Suprapubic skin (tissue), 4 donors: ENCODE measurements around the gene CCDC27. TPM values are rescaled to one million over a fixed set of nuclear protein-coding genes. Genes with fewer than 3 reads are reported as not detected.

Source experiments
- DNase-seq, 2 donors: peaks; one replicate each; pipeline ENCODE4 v3.0.0-alpha.2; 2019; ENCODE audit warnings: low spot score in 2 of 2
- H3K27ac ChIP-seq: fragments of 200-600 bp; sonication (generic); one replicate; pipeline ENCODE4 v1.5.1; 2019
- H3K27me3 ChIP-seq: fragments of 200-600 bp; sonication (generic); one replicate; pipeline ENCODE4 v1.5.1; 2019
- H3K36me3 ChIP-seq: fragments of 200-600 bp; sonication (generic); one replicate; pipeline ENCODE4 v1.5.1; 2019
- H3K4me1 ChIP-seq: fragments of 200-600 bp; sonication (generic); one replicate; pipeline ENCODE4 v1.5.1; 2019
- H3K4me3 ChIP-seq: fragments of 200-600 bp; sonication (generic); one replicate; pipeline ENCODE4 v1.5.1; 2019; ENCODE audit warnings: mild to moderate bottlenecking
- H3K9me3 ChIP-seq: fragments of 200-600 bp; sonication (generic); one replicate; pipeline ENCODE4 v1.5.1; 2019
- EP300 ChIP-seq: sonication (generic); formaldehyde crosslinking; IDR thresholded peaks from one replicate; pipeline ENCODE4 v1.6.1; 2017; ENCODE audit warnings: antibody characterized with exemption
- POLR2A ChIP-seq, 2 donors: fragments of 450-650 bp; IDR thresholded peaks; one replicate each; pipeline ENCODE4 v1.6.1; 2017; ENCODE audit warnings: antibody characterized with exemption in 2 of 2, mild to moderate bottlenecking in 2 of 2, moderate library complexity in 2 of 2
- POLR2AphosphoS5 ChIP-seq, 3 donors: sonication (generic); formaldehyde crosslinking; IDR thresholded peaks; one replicate each; pipeline ENCODE4 v1.6.1; 2017; ENCODE audit warnings: antibody characterized with exemption in 3 of 3
- WGBS: methylation state at CpG from one replicate; pipeline ENCODE4 v1.1.5; 2018; 5-methylcytosine and 5-hydroxymethylcytosine counted together
- total RNA-seq, 4 donors: library from RNA; depleted of rRNA; stranded (reverse); fragments of >200 nt; gene quantifications; one replicate each; pipeline ENCODE4 v1.1.0, GENCODE V29; 2016
- TF ChIP-seq, protein P1 (sequence below), 2 donors: fragments of 200-600 bp in 1 of 2; fragments of 450-650 bp in 1 of 2; sonication (generic) in 1 of 2; IDR thresholded peaks; one replicate each; pipeline ENCODE4 v1.5.1; 2016 to 2019; ENCODE audit warnings: antibody characterized with exemption in 2 of 2, mild to moderate bottlenecking in 1 of 2, moderate library complexity in 1 of 2

The CCDC27 gene
- total RNA-seq, 4 donors from 2014 or later: not detected

DNA sequence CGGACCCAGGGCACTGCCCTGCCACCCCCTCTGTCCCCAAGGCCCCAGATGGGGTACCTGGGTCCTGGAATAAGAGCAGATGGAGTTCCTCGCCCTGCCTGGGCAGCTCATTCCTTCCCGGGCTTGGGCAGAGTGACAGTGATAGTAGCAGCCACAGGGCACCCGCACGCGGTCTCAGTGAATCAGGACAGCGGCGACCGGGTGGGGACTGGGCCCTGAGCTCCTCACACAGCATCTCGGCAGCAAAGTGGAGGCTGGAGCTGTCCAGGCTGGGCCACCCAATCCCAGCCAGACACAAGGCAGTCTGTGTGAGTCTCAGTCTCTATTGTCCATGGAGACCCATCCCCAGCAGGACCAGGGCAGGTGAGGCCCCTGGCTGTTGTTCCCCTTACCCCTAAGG is 37.4 kb upstream of the CCDC27 start:
- peaks cover 65% of the 10 kb centered on the region for H3K4me1 ChIP-seq

DNA sequence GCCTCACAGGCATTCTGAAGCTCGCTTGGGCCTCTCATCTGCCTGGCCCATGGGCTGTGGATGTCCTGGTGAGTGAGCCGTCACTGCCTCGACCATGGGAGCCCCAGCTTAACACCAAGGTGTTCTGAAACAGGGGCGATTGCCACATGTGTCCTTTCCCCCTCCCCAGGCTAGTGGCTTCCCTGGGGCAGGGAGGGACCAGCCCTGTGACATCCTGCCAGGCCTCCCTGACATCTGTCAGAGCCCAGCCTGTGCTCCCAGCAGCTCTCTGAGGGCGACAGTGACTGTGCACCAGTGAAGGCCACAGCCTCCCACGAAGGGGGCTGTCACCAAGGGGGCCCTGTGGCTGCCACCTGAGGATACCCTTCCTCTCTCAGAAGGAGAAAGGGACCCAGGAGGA is 35.9 kb upstream of the CCDC27 start:
- no peak overlapping the region for H3K4me3 ChIP-seq
- peaks cover 56% of the 10 kb centered on the region for H3K4me1 ChIP-seq
- H3K36me3 ChIP-seq: no peaks in the 10 kb centered on the region
- no CpG with 5 or more reads among the region's 6 CpGs for WGBS
- peaks cover 71% of the 10 kb centered on the region for H3K27me3 ChIP-seq
- H3K27ac ChIP-seq: no peak overlapping the region
- no peaks in the 10 kb centered on the region for H3K9me3 ChIP-seq
- no peak for DNase-seq
- TF ChIP-seq POLR2A (IDR thresholded peaks at IDR 0.05) (no peak), EP300 (no peak), POLR2AphosphoS5 (IDR thresholded peaks at IDR 0.05) (no peak)
- TF ChIP-seq, protein P1, sequence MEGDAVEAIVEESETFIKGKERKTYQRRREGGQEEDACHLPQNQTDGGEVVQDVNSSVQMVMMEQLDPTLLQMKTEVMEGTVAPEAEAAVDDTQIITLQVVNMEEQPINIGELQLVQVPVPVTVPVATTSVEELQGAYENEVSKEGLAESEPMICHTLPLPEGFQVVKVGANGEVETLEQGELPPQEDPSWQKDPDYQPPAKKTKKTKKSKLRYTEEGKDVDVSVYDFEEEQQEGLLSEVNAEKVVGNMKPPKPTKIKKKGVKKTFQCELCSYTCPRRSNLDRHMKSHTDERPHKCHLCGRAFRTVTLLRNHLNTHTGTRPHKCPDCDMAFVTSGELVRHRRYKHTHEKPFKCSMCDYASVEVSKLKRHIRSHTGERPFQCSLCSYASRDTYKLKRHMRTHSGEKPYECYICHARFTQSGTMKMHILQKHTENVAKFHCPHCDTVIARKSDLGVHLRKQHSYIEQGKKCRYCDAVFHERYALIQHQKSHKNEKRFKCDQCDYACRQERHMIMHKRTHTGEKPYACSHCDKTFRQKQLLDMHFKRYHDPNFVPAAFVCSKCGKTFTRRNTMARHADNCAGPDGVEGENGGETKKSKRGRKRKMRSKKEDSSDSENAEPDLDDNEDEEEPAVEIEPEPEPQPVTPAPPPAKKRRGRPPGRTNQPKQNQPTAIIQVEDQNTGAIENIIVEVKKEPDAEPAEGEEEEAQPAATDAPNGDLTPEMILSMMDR (IDR thresholded peaks at IDR 0.05): no peak

More for the DNA sequence above, 37.4 kb upstream of the CCDC27 start:
- TF ChIP-seq, protein P1 (IDR thresholded peaks at IDR 0.05): no peak
- TF ChIP-seq EP300 (no peak), POLR2AphosphoS5 (IDR thresholded peaks at IDR 0.05) (no peak), POLR2A (IDR thresholded peaks at IDR 0.05) (no peak)
- Histone ChIP-seq H3K27ac (no peak overlapping the region), H3K4me3 (no peak overlapping the region), H3K36me3 (no peaks in the 10 kb centered on the region), H3K9me3 (no peaks in the 10 kb centered on the region), H3K27me3 (peaks cover 84% of the 10 kb centered on the region)
- WGBS: 80% methylated on average over 2 of the region's 10 CpGs
- no peak for DNase-seq

DNA sequence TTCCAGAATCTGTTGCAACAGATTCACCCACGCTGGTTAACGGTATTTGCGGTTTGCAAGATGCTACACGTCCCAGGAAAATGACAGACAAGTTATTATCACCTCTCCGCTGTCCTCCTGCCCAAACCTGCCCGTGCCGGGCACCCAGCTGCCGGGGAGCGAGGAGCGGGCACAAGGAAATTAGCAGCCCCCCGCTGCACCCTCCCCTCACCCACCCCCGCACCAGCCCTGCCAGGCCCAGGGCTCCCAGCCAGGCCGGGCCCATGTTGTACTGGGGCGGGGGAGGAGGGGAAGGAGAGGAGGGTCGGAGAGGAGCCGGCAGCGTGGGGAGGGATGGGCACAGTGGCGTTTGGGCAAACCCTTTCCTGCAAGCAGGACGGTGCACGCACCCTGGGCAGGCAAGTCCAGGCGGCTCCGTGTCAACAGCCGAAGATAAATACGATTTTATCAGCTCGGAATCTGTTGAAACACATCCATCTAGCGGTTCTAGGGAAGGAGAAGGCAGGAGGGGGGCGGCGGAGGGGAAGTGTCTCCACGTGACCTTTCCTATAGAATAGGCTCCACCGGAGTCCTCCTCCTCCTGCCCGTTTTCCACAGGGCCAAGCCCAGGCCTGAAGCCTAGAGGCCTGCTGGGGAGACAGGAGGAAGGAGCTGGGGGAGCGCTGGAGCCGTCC is 35.1 kb upstream of the CCDC27 start:
- H3K27me3 ChIP-seq: peaks cover 64% of the 10 kb centered on the region

DNA sequence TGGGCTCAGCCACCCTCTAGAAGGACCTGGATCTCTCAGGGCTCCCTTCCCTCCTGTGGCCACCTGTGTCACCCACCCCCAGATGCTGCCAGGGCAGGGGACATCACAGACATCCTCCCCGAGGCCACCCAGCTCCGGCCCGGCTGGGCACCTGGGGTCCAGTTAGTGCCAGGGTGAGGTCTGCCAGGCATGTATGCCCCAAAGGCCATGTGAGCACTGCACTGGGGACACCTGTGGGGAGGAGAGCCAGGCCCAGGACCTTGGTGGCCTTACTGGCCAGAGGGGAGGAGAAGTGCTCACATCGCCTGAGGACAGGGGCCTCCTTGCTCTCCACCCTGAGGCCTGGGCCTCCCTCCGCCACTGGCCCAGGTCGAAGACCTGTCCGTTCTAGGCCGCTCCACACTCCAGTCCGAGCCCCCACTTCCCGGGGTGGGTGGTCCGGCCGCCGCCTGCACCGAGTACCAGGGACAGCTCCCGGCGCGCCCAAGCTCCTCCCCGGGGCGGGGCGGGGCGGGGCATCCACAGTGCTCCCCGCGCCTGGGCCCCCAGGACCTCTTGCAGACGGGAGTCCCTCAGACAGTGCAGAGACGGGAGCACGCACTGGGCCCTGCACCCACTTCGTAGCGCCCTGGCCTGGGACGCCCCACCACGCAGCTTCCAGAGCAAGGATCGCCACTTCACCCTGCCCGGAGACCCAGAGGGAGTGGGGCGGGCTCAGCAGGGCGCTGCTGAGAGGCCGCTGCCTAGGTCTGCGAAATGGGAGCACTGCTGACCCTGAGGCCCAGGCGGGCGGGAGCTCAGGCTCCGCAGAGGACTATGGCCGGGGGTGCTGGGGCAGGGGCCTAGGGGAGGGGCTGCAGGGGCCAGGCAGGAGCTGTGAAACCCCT is 34.3 kb upstream of the CCDC27 start:
- WGBS: no CpG with 5 or more reads among the region's 40 CpGs
- DNase-seq: no peak
- no peak overlapping the region for H3K4me3 ChIP-seq
- peaks cover 41% of the 10 kb centered on the region for H3K4me1 ChIP-seq
- no peak for TF ChIP-seq POLR2A (IDR thresholded peaks at IDR 0.05)
- no peak for TF ChIP-seq POLR2AphosphoS5 (IDR thresholded peaks at IDR 0.05)
- TF ChIP-seq EP300: no peak
- TF ChIP-seq, protein P1 (IDR thresholded peaks at IDR 0.05): no peak
- H3K27me3 ChIP-seq: peaks cover 58% of the 10 kb centered on the region
- no peaks in the 10 kb centered on the region for H3K36me3 ChIP-seq
- no peak overlapping the region for H3K27ac ChIP-seq
- no peaks in the 10 kb centered on the region for H3K9me3 ChIP-seq

More for the DNA sequence above, 35.1 kb upstream of the CCDC27 start:
- Histone ChIP-seq H3K36me3 (no peaks in the 10 kb centered on the region), H3K4me1 (peaks cover 47% of the 10 kb centered on the region), H3K27ac (no peak overlapping the region), H3K9me3 (no peaks in the 10 kb centered on the region), H3K4me3 (no peak overlapping the region)
- DNase-seq: no peak
- WGBS: 32% methylated on average over 13 of the region's 33 CpGs
- TF ChIP-seq POLR2A (IDR thresholded peaks at IDR 0.05) (no peak), POLR2AphosphoS5 (IDR thresholded peaks at IDR 0.05) (no peak), EP300 (no peak)
- TF ChIP-seq, protein P1 (IDR thresholded peaks at IDR 0.05): no peak

DNA sequence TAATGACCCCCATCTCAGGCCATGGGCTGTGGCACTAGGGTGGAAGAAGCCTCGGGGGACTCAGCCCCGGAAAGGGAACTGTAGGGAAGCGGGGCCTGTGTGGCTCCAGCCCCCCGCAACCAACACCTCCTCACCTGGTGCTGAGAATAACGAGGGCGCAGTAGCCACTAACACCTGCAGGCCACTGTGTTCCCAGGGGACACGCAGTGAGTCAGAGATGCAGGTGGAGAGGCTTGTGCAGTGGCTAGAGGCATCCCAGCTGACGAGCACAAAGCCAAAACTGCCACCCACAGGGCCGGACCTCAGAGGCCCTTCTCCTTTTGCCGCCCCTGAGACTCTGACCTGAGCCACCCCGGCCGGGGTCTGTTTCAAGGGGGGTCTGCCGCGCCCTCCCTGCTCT is 33.5 kb upstream of the CCDC27 start:
- H3K27ac ChIP-seq: no peak overlapping the region
- H3K4me3 ChIP-seq: no peak overlapping the region
- H3K9me3 ChIP-seq: no peaks in the 10 kb centered on the region
- DNase-seq: no peak
- TF ChIP-seq POLR2A (IDR thresholded peaks at IDR 0.05) (no peak), EP300 (no peak), POLR2AphosphoS5 (IDR thresholded peaks at IDR 0.05) (no peak)
- TF ChIP-seq, protein P1 (IDR thresholded peaks at IDR 0.05): no peak
- no peaks in the 10 kb centered on the region for H3K36me3 ChIP-seq
- H3K4me1 ChIP-seq: peaks cover 35% of the 10 kb centered on the region
- WGBS: 67% methylated on average over 7 of the region's 14 CpGs
- peaks cover 50% of the 10 kb centered on the region for H3K27me3 ChIP-seq
